T-helper 1 cell (primary cell): ENCODE results near the gene MTG2.

Source experiments
- DNase-seq, 5 donors: peaks; one replicate each; pipeline ENCODE4 v3.0.0-alpha.2; 2012 to 2020

MTG2 gene

DNA sequence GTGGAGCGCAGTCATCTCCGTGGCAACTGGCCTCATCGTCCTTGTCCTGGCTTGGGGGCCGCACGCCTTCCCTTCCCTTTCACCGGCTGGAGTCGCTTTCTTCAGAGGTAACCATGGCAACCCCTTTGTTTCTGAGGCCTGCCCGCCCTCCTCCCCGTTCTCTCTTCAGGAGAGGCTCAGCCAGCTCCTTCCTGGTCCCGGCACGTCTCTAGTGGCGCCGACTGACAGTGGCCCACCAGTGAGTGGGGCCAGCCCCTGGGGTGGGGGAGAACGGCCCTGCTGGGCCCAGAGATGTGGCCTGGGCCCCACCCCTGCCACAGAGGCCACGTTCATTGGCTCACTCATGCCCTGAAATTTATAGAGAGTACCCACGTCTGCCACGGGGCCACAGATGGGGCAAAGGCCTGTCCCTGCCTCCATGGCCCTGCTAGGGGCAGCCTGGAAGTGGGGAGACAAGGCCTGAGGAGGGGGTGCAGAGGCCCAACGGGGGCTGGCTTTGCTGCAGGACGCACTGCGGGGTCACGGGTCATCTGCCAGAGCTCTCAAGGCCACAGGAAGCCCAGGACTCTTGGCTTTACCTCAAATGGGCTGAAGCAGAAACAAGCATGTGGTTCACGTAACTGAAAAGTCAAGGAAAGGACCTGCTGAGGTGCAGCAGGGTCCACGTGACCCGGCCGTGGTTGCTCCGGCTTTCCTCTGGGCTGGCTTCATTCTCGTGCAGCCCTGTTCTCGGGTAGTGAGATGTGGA is 54.1 kb downstream of the MTG2 start:
- DNase-seq, result no peak

DNA sequence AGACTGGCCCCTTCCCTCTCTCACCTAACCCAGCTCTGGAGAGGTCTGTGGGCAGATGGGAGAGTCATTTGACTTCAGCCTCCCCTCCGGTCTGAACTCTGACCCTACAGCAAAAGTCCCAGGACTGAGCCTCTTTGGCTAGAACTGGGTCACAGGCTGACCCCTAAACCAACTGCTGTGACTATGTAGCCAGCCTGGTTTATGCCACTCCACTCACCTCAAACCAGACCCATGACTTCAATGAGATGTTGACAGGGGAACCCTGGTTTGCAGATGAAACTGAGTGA is 54.6 kb downstream of the MTG2 start:
- DNase-seq, result no peak

DNA sequence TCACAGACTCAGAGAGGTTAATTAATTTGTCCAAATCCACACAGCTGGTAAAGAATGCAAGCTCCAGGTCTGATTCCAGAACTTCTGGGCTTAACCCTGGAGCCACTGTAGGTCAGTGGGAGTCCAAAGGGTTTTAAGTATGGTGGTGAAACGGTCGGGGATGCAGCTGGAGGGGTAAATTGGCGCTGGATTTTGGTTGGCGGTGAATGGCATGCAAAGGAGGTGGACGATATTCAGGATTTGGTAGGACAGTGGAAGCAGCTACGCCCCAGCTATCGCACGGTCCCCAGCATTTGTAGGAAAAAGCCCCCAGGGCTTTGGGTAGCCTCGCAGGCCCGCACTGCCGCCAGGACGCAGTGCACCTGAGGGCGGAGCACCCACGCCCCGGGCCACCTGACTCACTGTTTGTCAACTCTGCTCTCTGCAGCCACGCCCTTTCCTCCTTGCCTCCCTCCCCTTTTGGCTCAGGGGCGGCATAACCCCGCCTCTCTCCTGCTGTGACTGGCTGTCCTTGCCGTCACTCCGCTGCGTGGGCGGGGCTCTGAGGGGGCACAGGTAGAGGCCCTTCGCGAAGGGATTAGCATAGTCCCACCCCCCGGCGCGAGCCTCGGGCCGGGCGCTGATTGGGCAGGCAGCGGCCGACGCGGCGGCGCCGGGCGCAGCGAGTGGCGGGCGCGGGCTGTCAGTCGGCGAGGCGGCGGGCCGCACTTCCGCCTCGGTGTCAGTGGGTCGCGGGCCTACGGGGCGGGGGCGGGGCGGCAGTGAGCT is 55.2 kb downstream of the MTG2 start, which contains the start of gene OSBPL2:
Gene OSBPL2 (plus strand): TSS at position 721 of the 768 bp plus-strand sequence. CDS start 17,664 bp downstream, outside the sequence.
- peak; percentile 99 to 100 (median 100) for DNase-seq

DNA sequence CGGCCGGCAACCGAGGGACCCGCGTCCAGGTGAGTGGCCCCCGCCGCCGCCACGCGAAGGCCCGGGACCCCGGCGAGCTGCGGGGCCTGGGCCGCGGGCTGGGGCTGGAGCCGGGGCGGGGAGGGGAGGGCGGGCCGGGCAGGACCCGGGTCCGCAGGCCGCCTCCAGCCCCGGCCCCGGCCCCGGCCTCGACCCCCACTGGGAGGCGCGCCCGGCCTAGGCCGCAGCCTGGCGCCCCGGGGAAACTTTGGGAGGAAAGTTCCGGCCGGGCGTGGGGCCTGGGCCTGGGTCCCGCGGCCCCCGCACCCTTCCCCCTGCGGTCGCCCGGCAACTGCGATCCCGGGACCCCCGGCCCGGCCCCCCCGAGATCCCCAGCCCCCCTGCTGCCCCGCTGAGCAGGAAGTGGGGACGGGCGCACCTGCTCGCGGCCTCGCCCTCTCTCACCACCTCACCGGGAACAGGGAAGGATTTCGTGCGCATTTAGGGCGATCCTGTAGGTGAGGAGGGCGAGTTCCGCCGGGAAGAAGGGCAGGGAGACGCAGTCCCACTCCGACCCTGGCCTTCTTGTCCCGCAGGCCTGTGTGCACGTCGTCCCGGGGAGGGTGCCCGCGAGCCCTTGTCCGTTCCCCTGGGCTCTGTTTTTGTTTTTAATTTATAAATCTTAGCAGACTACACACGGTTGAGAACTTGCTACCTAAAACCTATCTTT is 55.9 kb downstream of the MTG2 start:
- DNase-seq, result no peak

DNA sequence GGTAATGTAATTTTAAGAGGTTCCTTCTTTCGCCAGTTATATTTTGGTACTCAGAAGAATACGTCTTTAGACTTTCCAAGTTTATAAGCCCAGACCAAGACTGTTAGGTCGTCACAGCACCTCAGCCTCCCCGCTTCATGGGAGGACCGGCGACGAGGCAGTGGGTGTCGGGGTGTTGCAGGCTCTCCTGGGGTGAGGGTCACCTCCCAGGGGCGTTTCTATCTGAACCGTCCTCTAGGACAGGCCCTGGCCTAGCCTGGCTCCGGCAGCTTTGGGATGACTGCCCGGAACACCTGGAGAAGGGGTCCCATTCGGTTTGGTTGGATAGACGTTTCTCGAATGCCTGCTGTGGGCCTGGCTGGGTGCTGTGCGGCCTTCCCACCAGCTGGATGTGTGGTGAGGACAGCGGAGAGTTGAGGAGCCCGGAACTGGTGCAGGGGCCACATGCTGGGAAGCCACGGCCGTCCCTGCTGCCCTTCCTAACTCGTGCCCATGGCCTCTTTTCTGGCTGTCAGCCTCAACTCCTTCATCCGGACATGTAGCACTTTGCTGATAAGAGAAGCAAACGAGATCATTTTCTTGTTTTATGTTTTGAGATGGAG is 56.6 kb downstream of the MTG2 start:
- no peak for DNase-seq

DNA sequence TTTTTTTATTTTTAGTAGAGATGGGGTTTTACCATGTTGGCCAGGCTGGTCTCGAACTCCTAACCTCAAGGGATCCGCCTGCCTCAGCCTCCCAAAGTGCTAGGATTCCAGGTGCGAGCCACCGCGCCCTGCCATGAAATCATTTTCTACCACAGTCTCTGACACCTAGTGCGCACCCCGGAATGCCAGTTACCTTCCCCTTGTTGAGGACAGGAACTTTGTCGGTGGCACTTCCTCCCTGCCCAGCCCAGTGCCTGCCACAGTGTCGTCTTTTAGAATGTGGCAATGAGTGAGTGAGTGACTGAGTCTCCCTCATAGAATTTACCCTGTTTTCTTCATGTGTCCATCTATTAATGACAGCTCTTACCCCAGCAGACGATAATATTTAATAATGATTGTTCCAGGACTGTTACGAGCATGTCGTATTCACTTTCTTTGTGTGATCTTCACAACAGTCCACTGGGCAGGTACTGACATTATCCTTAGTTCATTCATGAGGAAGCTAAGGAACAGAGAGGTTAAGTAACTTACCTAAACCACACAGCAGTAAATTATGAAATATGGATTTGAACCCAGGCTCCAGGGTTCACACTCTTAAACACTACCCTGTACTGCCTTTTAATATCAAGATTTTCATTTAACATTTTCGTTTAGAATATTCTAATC is 57.3 kb downstream of the MTG2 start:
- DNase-seq, result no peak

DNA sequence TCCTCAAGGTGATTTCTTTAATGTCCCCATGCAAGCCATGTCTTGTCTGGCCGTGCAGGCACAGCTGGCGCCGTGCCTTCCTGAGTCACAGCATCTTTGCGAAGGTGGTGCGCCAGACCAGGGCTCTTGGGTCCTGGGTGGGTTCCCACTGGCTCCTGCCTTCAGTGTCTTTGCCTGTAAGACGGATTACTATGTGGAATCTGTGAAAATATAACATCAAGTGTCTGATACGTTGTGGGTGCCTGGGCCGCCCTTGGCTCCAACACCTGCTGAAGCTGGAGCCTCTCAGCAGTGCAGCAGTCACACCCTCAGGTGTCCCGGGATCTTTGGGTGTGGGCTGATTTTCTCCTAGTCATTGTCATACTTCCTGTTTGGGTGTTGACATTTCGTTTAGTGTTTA is 58.7 kb downstream of the MTG2 start:
- DNase-seq, result no peak

DNA sequence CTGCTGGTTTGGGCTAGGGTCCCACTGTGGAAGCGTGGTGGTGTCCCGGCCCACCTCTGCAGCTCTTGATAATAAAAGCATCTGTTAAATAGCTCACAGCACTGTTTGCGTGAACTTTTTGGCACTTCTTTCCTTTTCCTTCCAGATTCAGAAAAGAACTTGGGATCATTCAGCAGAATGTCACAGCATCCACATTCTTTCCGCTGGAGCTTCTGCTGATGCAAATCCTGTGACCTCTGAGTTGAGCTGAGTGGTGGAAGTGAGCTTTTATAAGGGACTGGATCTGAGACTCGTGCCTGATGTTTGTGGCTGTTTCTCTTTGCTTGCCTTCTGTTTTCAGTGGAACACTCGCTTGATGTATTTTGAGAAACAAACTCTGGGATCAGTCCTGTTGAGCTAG is 59.3 kb downstream of the MTG2 start:
- DNase-seq, result no peak

DNA sequence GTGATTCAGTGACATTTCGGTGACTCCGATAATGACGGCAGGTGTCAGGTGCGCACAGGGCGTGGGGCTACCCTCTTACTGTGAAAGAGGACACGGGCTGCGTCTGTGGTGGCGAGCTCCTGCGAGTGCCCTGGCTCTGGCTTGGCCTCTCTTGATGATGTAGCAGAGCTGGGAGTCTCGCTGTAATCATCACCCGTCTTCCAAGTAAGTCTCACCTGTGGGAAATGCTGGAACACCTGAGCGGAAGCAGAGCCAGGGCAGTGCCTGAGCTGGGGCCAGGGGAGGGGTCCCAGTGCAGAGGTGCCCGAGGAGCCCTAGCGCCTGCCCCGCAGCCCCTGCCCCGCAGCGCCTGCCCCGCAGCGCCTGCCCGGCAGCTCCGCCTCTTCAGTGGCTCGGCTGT is 60.3 kb downstream of the MTG2 start:
- DNase-seq, result no peak

DNA sequence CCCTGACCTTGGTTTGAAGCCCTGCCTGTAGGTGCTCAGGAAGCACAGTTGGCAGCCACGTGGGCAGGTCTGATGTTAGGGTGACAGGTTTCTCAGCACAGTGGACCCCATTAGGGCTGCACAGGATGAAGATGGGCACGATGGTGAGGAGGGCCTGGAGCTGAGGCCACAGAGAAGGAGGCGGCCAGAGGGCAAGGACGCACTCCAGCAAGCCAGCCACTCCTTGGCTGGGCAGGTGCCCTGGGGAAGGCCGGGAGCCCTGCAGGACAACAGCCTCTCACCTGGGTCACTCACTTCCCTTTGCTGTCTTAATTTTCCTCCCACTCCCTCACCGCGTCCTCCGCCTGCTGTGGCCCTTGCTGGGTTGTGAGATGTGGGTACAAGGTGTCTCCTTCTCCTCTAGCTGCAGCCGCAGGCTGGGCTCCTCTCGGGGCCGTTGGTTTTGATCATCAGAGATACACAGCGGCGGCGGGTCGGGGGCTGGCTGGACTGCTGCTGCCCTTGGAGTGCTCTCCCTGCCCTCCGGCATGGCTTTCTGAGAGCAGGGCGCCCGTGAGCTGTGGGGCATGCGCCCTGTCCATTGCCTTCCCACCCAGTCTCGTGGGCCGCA is 61.2 kb downstream of the MTG2 start:
- no peak for DNase-seq

DNA sequence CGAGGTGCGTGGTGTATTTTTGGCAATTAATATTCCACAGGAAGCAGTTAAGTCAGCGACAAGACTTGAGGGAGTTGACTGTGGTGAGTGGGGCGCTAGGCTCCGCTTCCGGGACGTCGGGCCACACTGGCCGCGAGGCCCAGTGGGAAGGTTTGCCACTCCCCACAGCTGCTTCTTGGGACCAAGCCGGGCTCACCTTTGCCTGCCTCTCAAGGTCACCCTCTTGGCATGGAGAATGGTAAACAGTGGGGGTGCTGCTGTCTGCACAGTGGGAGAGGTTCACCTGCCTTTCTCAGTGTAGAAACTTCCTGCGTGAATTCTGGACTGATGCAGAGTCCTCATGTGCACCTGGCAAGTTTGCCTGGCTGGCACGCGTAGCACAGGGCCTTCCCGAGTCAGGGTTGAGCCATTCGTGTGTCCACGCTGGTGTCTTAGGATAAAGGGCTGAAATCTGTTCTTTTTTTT is 61.8 kb downstream of the MTG2 start:
- no peak for DNase-seq

DNA sequence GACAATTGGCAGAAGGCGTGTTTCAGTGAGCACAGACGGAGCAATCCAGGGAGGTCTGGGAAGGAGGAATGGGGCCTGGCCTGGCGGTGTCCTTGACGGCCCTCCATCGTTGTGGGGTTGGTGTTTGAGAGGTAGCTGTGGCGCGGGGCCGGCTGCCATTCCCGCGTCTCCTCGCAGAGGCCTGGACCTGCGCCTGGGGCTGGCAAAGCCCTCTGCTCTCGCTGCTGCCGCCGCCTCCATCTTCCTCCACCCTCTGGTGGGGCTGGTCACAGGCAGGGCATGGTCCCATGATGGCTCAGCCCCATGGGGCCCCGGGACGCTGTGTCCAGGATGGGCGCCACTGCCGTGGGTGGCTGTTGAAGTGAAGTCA is 63.1 kb downstream of the MTG2 start:
- no peak for DNase-seq

DNA sequence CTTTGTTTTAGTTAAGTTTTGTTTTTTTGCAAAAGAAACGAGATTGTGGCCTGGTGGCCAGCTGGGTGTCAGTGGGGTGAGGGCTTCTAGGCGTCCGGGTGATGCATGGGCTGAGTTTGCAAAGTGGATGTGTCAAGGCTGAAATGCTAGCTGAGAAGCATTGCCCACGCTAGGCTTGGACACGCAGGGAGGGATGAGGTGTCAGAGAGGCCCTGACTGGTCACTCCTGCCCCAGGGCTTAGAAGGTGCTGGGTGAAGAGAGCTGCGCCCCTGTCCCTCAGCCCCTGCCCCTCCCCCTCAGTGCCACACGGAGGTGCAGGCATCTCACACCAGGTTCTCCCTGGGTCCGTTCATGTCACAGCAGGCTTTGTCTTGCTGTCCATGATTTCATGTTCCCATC is 63.6 kb downstream of the MTG2 start:
- no peak for DNase-seq

DNA sequence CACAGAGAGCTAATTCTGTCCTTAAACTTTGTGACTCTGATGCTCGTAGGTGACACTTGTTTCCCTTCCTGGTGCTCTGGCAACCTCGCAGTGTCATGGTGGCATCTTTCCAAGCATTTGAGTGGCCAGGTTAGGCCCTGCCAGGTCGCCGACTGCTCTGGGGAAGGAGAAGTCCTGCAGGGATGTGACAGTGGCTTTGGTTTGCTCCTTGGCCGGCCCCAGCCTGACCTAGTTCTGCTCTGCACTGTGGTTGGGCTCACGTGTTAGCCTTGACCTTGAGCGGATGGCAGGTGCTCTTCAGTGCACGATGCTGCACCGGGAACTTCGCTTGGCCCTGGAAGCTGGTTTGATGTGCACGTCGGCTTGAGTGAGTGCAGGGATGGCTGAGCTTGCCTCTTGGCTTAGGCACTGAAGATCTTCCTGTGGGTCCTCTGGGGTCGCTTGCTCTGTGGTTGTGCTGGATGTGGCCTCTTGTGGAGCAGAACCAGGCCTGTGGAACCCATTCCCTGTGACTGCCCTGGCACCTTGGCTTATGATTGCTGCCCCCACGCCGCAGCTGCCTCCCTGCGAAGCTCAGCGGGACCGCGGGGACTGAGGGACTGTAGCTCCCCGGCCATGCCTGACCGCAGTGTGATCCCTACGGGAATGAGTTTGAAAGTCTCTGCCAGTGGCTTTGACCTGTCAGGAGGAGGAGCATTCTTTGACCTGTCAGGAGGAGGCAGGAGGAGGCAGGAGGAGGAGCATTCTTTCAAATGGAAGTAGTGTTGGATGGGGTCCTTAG is 64.2 kb downstream of the MTG2 start:
- no peak for DNase-seq

DNA sequence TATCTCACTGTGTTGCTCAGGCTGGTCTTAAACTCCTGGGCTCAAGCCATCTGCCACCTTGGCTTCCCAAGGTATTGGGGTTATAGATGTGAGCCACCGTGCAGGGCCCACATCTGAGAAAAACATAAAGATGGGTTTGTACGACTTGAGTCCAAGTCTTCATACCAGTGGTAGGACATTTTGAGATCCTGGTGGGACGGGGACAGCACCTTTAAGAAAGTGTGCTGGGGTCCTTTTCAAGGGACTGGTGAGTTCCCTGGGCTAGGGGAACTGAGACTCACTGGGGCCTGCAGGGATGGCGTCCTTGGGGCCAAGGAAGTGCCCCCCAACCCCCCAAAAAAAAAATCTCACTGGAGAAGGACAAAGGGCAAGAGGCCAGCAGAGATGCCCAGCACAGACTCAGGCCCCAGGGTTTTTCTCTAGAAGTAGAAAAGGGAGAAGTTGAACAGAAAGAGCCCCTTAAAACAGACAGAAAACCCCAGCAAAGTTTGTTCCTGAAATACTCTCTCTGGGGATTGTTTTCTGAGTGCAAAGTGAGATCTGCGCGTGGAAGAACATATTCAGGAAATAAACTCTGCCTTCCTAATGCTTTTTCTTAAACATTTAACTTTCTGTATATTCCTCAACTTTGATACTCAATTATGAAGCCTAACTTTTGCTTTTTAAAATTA is 66.2 kb downstream of the MTG2 start:
- no peak for DNase-seq

DNA sequence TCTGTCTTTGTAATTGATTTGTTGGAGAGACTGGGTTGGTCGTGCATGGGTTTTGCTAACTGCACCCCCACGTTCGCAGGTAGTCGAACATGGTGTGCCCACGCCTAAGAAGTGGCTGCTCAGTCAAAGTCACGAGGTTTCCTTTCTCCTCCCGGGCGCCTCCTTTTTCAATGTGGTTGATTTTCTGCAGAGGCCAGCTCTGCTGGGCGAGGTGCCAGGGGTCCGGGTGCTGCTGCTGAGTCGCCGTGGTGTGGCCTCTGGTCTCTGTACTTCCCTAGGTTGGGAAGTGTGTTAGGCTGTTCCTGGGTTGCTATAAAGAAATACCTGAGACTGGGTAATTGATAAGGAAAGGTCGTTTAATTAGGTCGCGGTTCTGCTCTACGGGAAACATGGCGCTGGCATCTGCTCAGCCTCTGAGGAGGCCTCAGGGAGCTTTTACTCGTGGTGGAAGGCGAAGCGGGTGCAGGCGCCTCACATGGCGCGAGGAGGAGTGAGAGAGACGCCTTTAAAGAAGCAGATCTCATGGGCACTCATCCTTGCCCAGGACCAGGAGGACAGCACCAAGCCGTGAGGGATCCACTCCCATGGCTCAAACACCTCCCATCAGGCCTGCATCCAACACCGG is 69.6 kb downstream of the MTG2 start:
- no peak for DNase-seq
